WTC11 (cell line): ENCODE results near the gene CAMTA1. TPM values are rescaled to one million over a fixed set of nuclear protein-coding genes. Genes with fewer than 3 reads are reported as not detected.
A peak's percentile ranks its signal among the peaks of the same experiment; 100 is the strongest.

ENCODE experiments used
- ATAC-seq: fragments of 200-7000 bp; cut with Tn5 transposase; 2 replicates; pipeline ENCODE4 v1.10.0; 2021; ENCODE audit warnings: mild to moderate bottlenecking, moderate library complexity
- CTCF ChIA-PET: fragments of 300-600 bp; sonication (Branson Sonifier 250); formaldehyde crosslinking; loops from one replicate; lab custom pipeline; 2021; ENCODE audit warnings: antibody characterized with exemption; lab: Charles Lee
- POLR2A ChIA-PET: fragments of 350-600 bp; sonication (Branson Sonifier 250); formaldehyde crosslinking; loops from one replicate; lab custom pipeline; 2021; ENCODE audit warnings: antibody characterized with exemption; lab: Charles Lee
- DNase-seq: peaks from one replicate; pipeline ENCODE4 v3.0.0; 2021; ENCODE audit warnings: low spot score
- H3K27ac Mint-ChIP-seq: 2 replicates; pipeline ENCODE4 v1.8.0; 2021; ENCODE audit warnings: mixed read lengths
- H3K27me3 Mint-ChIP-seq: 2 replicates; pipeline ENCODE4 v1.8.0; 2021; ENCODE audit warnings: low read depth, mild to moderate bottlenecking, moderate library complexity, mixed read lengths
- H3K36me3 Mint-ChIP-seq: 2 replicates; pipeline ENCODE4 v1.8.0; 2021; ENCODE audit warnings: mixed read lengths
- H3K4me1 Mint-ChIP-seq: 2 replicates; pipeline ENCODE4 v1.8.0; 2022; ENCODE audit warnings: mixed read lengths
- H3K4me3 Mint-ChIP-seq: 2 replicates; pipeline ENCODE4 v1.8.0; 2021; ENCODE audit warnings: mild to moderate bottlenecking, moderate library complexity, mixed read lengths
- H3K9me3 Mint-ChIP-seq: 2 replicates; pipeline ENCODE4 v1.8.0; 2021; ENCODE audit warnings: mixed read lengths
- CBFB ChIP-seq: sonication (generic); formaldehyde crosslinking; IDR thresholded peaks from 2 replicates; pipeline ENCODE4 v1.8.1; 2022; ENCODE audit warnings: mild to moderate bottlenecking, low read depth, missing genetic modification reagents
- GABPB1 ChIP-seq: sonication (generic); formaldehyde crosslinking; IDR thresholded peaks from 2 replicates; pipeline ENCODE4 v1.8.1; 2023; ENCODE audit warnings: mild to moderate bottlenecking, missing genetic modification reagents
- HMGA2 ChIP-seq: fragments of 250-450 bp; sonication (Bioruptor Pico); IDR thresholded peaks from 2 replicates; pipeline ENCODE4 v1.4.0; 2021; ENCODE audit warnings: mild to moderate bottlenecking, moderate library complexity
- IRF2 ChIP-seq: sonication (generic); formaldehyde crosslinking; IDR thresholded peaks from 2 replicates; pipeline ENCODE4 v1.8.0; 2022; ENCODE audit warnings: low read depth, missing genetic modification reagents, borderline replicate concordance
- NFYB ChIP-seq: sonication (generic); formaldehyde crosslinking; conservative IDR thresholded peaks from 2 replicates; pipeline ENCODE4 v1.8.0; 2022; ENCODE audit warnings: low read depth, missing genetic modification reagents
- NR2C2 ChIP-seq: sonication (generic); formaldehyde crosslinking; IDR thresholded peaks from 2 replicates; pipeline ENCODE4 v1.8.0; 2022; ENCODE audit warnings: mild to moderate bottlenecking, missing genetic modification reagents
- RELA ChIP-seq: sonication (generic); formaldehyde crosslinking; IDR thresholded peaks from 2 replicates; pipeline ENCODE4 v1.8.1; 2022; ENCODE audit warnings: missing genetic modification reagents, mild to moderate bottlenecking, borderline replicate concordance
- SMAD3 ChIP-seq: sonication (generic); formaldehyde crosslinking; IDR thresholded peaks from 2 replicates; pipeline ENCODE4 v1.8.0; 2022; ENCODE audit warnings: missing genetic modification reagents, mild to moderate bottlenecking, borderline replicate concordance
- ZNF219 ChIP-seq: sonication (generic); formaldehyde crosslinking; IDR thresholded peaks from 2 replicates; pipeline ENCODE4 v1.8.0; 2023; ENCODE audit warnings: missing genetic modification reagents, mild to moderate bottlenecking, borderline replicate concordance
- ZNF317 ChIP-seq: sonication (generic); formaldehyde crosslinking; IDR thresholded peaks from 2 replicates; pipeline ENCODE4 v1.8.1; 2023; ENCODE audit warnings: low read depth, mild to moderate bottlenecking, moderate library complexity, missing genetic modification reagents, borderline replicate concordance
- ZNF671 ChIP-seq: fragments of 250-450 bp; sonication (Bioruptor Pico); IDR thresholded peaks from 2 replicates; pipeline ENCODE4 v1.8.0; 2021; ENCODE audit warnings: mild to moderate bottlenecking
- total RNA-seq: library from RNA; stranded (reverse); gene quantifications from 3 replicates; pipeline ENCODE4 v1.2.3, GENCODE V29; 2021
- TF ChIP-seq, protein P1 (sequence below): sonication (generic); formaldehyde crosslinking; IDR thresholded peaks from 2 replicates; pipeline ENCODE4 v1.8.1; 2023; ENCODE audit warnings: mild to moderate bottlenecking, moderate library complexity, missing genetic modification reagents
- TF ChIP-seq, protein P2 (sequence below): sonication (generic); formaldehyde crosslinking; IDR thresholded peaks from 2 replicates; pipeline ENCODE4 v1.8.0; 2022; ENCODE audit warnings: mild to moderate bottlenecking, missing genetic modification reagents
- TF ChIP-seq, protein P3 (sequence below): sonication (generic); formaldehyde crosslinking; IDR thresholded peaks from 2 replicates; pipeline ENCODE4 v1.8.0; 2022; ENCODE audit warnings: missing genetic modification reagents
- TF ChIP-seq, protein P4 (sequence below): sonication (generic); formaldehyde crosslinking; IDR thresholded peaks from 2 replicates; pipeline ENCODE4 v1.8.0; 2022; ENCODE audit warnings: mild to moderate bottlenecking, missing genetic modification reagents
- TF ChIP-seq, protein P5 (sequence below): fragments of 200-600 bp; IDR thresholded peaks from 2 replicates; pipeline ENCODE4 v1.8.0; 2022; ENCODE audit warnings: antibody characterized with exemption
- TF ChIP-seq, protein P6 (sequence below): sonication (generic); formaldehyde crosslinking; IDR thresholded peaks from 2 replicates; pipeline ENCODE4 v1.8.0; 2023; ENCODE audit warnings: mild to moderate bottlenecking, missing genetic modification reagents

CAMTA1 gene
- total RNA-seq, 1 experiment from 2014 or later: 86.4 TPM

DNA sequence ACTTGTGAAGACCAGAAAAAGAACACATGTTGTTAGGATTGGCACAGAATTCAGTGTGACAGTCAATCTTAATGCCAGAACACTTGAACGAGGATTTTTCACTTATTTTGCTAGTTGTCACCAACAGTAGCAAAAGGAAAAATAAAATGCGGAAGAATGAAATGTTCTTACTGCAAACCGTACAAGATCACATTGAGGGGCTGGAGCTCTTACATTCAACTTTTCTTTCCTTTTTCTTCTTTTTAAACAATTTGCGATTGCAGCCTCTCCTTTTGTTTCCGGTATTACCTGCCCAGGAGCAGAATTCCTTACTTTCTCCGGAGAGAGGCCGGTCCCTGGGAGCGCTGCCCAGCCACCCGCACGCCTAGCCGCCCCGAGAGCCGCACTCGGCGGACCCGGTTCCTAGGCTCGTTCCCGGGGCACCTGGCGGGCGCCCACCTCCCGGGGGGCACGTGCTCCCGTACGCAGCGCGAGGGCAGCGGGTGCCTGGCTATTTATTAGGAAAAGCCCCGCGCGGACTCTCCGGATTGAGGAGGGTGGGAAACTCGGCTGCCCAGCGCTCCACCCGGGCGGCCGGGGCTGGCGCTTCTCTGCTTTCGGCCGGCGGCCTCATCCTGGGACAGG is 1.2 kb upstream of the CAMTA1 start:
- H3K27ac Mint-ChIP-seq: peak overlapping the region; percentile 91
- DNase-seq: no peak
- TF ChIP-seq SMAD3 (CRISPR knock-in tag): no peak
- TF ChIP-seq, protein P1, sequence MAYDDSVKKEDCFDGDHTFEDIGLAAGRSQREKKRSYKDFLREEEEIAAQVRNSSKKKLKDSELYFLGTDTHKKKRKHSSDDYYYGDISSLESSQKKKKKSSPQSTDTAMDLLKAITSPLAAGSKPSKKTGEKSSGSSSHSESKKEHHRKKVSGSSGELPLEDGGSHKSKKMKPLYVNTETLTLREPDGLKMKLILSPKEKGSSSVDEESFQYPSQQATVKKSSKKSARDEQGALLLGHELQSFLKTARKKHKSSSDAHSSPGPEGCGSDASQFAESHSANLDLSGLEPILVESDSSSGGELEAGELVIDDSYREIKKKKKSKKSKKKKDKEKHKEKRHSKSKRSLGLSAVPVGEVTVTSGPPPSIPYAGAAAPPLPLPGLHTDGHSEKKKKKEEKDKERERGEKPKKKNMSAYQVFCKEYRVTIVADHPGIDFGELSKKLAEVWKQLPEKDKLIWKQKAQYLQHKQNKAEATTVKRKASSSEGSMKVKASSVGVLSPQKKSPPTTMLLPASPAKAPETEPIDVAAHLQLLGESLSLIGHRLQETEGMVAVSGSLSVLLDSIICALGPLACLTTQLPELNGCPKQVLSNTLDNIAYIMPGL (CRISPR knock-in tag): peak; percentile 34; the same call in 1 of the 2 replicates
- no peak for TF ChIP-seq CBFB (CRISPR knock-in tag)
- TF ChIP-seq ZNF671 (CRISPR knock-in tag): no peak
- TF ChIP-seq, all 79 proteins: peak for 1
- Mint-ChIP-seq H3K4me3 (peak overlapping the region; percentile 83), H3K36me3 (no peaks in the 10 kb centered on the region), H3K9me3 (no peaks in the 10 kb centered on the region), H3K4me1 (peaks cover 36% of the 10 kb centered on the region), H3K27me3 (no peaks in the 10 kb centered on the region)
- ChIA-PET CTCF (interaction anchor here (1.2 to 2.1 kb wide), 7 partner anchors 12 to 441 kb away, joined by 3 to 7 read pairs (median 4); no protein-coding TSS in a partner anchor), POLR2A (interaction anchor here (1.4 to 1.8 kb wide), 3 partner anchors 13 to 424 kb away, joined by 5 to 10 read pairs (median 7); no protein-coding TSS in a partner anchor)
- no peak for ATAC-seq

DNA sequence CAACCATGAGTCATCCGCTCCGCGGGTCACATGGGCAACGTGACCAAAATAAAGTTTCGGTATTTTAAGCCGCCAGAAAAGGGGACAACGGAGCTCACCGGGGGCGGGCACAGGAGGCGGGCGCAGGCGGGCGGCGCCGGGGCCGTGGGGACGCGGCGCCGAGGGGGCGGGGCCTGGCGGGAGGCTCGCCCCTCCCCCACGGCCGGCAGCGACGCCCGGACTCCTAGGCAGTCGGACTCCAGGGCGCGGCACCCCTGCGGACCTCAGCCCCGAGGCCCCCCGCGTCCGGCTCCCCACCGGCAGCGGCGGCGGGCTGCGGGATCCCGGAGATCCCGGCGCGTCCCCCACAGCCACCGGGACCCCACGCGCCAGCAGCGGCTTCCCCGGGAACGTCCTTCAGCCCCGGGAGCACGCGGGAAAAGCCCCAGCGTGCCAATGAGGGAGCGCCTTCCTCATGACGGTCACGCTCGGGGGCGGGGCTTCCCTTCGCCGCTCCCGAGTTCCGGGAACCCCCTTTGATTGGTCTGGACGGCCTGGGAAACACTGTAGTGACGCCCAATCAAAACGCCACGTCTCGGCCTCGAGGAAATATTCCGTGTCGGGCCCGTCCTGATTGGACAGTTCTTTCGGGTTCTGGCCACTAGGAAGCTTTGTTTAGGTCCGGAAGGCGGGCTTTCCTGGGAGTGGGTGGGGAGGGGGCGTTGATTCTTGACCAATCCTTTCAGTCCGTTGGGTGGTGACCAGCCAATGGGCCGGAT is 515 bp upstream of the CAMTA1 start:
- Mint-ChIP-seq H3K27ac (no peak overlapping the region), H3K36me3 (no peaks in the 10 kb centered on the region), H3K27me3 (no peaks in the 10 kb centered on the region), H3K4me3 (peak overlapping the region; percentile 83), H3K9me3 (no peaks in the 10 kb centered on the region), H3K4me1 (peaks cover 40% of the 10 kb centered on the region)
- ChIA-PET CTCF (interaction anchor here (0.6 to 2.1 kb wide), 14 partner anchors 13 to 440 kb away, joined by 3 to 7 read pairs (median 4); partner anchors contain the start of gene DNAJC11), POLR2A (interaction anchor here (1.0 to 1.8 kb wide), 5 partner anchors 14 to 423 kb away, joined by 3 to 10 read pairs (median 5); no protein-coding TSS in a partner anchor)
- DNase-seq (peak; percentile 99), ATAC-seq (peak; percentile 90)
- TF ChIP-seq, protein P2, sequence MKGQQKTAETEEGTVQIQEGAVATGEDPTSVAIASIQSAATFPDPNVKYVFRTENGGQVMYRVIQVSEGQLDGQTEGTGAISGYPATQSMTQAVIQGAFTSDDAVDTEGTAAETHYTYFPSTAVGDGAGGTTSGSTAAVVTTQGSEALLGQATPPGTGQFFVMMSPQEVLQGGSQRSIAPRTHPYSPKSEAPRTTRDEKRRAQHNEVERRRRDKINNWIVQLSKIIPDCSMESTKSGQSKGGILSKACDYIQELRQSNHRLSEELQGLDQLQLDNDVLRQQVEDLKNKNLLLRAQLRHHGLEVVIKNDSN (CRISPR knock-in tag): peak; percentile 79
- TF ChIP-seq ZNF317 (CRISPR knock-in tag) (no peak), NR2C2 (CRISPR knock-in tag) (no peak), ZNF219 (CRISPR knock-in tag) (peak; percentile 54; the same call in 1 of the 2 replicates), HMGA2 (CRISPR knock-in tag) (peak; percentile 43; the same call in 1 of the 2 replicates), ZNF671 (CRISPR knock-in tag) (no peak), RELA (CRISPR knock-in tag) (no peak), SMAD3 (CRISPR knock-in tag) (0 out of 2 replicates have a peak, but pooled peaks have one; percentile 41), IRF2 (CRISPR knock-in tag) (no peak), NFYB (CRISPR knock-in tag) (peak; percentile 93), GABPB1 (CRISPR knock-in tag) (peak; percentile 31; the same call in 1 of the 2 replicates)
- TF ChIP-seq, protein P3, sequence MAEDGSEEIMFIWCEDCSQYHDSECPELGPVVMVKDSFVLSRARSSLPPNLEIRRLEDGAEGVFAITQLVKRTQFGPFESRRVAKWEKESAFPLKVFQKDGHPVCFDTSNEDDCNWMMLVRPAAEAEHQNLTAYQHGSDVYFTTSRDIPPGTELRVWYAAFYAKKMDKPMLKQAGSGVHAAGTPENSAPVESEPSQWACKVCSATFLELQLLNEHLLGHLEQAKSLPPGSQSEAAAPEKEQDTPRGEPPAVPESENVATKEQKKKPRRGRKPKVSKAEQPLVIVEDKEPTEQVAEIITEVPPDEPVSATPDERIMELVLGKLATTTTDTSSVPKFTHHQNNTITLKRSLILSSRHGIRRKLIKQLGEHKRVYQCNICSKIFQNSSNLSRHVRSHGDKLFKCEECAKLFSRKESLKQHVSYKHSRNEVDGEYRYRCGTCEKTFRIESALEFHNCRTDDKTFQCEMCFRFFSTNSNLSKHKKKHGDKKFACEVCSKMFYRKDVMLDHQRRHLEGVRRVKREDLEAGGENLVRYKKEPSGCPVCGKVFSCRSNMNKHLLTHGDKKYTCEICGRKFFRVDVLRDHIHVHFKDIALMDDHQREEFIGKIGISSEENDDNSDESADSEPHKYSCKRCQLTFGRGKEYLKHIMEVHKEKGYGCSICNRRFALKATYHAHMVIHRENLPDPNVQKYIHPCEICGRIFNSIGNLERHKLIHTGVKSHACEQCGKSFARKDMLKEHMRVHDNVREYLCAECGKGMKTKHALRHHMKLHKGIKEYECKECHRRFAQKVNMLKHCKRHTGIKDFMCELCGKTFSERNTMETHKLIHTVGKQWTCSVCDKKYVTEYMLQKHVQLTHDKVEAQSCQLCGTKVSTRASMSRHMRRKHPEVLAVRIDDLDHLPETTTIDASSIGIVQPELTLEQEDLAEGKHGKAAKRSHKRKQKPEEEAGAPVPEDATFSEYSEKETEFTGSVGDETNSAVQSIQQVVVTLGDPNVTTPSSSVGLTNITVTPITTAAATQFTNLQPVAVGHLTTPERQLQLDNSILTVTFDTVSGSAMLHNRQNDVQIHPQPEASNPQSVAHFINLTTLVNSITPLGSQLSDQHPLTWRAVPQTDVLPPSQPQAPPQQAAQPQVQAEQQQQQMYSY (CRISPR knock-in tag): 0 out of 2 replicates have a peak, but pooled peaks have one; percentile 37
- TF ChIP-seq, protein P4, sequence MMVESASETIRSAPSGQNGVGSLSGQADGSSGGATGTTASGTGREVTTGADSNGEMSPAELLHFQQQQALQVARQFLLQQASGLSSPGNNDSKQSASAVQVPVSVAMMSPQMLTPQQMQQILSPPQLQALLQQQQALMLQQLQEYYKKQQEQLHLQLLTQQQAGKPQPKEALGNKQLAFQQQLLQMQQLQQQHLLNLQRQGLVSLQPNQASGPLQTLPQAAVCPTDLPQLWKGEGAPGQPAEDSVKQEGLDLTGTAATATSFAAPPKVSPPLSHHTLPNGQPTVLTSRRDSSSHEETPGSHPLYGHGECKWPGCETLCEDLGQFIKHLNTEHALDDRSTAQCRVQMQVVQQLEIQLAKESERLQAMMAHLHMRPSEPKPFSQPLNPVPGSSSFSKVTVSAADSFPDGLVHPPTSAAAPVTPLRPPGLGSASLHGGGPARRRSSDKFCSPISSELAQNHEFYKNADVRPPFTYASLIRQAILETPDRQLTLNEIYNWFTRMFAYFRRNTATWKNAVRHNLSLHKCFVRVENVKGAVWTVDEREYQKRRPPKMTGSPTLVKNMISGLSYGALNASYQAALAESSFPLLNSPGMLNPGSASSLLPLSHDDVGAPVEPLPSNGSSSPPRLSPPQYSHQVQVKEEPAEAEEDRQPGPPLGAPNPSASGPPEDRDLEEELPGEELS (CRISPR knock-in tag): 0 out of 2 replicates have a peak, but pooled peaks have one; percentile 49
- TF ChIP-seq, protein P5, sequence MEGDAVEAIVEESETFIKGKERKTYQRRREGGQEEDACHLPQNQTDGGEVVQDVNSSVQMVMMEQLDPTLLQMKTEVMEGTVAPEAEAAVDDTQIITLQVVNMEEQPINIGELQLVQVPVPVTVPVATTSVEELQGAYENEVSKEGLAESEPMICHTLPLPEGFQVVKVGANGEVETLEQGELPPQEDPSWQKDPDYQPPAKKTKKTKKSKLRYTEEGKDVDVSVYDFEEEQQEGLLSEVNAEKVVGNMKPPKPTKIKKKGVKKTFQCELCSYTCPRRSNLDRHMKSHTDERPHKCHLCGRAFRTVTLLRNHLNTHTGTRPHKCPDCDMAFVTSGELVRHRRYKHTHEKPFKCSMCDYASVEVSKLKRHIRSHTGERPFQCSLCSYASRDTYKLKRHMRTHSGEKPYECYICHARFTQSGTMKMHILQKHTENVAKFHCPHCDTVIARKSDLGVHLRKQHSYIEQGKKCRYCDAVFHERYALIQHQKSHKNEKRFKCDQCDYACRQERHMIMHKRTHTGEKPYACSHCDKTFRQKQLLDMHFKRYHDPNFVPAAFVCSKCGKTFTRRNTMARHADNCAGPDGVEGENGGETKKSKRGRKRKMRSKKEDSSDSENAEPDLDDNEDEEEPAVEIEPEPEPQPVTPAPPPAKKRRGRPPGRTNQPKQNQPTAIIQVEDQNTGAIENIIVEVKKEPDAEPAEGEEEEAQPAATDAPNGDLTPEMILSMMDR: no peak
- TF ChIP-seq, protein P6, sequence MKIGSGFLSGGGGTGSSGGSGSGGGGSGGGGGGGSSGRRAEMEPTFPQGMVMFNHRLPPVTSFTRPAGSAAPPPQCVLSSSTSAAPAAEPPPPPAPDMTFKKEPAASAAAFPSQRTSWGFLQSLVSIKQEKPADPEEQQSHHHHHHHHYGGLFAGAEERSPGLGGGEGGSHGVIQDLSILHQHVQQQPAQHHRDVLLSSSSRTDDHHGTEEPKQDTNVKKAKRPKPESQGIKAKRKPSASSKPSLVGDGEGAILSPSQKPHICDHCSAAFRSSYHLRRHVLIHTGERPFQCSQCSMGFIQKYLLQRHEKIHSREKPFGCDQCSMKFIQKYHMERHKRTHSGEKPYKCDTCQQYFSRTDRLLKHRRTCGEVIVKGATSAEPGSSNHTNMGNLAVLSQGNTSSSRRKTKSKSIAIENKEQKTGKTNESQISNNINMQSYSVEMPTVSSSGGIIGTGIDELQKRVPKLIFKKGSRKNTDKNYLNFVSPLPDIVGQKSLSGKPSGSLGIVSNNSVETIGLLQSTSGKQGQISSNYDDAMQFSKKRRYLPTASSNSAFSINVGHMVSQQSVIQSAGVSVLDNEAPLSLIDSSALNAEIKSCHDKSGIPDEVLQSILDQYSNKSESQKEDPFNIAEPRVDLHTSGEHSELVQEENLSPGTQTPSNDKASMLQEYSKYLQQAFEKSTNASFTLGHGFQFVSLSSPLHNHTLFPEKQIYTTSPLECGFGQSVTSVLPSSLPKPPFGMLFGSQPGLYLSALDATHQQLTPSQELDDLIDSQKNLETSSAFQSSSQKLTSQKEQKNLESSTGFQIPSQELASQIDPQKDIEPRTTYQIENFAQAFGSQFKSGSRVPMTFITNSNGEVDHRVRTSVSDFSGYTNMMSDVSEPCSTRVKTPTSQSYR (CRISPR knock-in tag): 0 out of 2 replicates have a peak, but pooled peaks have one; percentile 37
